Measurements from ENCODE around the gene TMEM131L.

Gene TMEM131L

DNA sequence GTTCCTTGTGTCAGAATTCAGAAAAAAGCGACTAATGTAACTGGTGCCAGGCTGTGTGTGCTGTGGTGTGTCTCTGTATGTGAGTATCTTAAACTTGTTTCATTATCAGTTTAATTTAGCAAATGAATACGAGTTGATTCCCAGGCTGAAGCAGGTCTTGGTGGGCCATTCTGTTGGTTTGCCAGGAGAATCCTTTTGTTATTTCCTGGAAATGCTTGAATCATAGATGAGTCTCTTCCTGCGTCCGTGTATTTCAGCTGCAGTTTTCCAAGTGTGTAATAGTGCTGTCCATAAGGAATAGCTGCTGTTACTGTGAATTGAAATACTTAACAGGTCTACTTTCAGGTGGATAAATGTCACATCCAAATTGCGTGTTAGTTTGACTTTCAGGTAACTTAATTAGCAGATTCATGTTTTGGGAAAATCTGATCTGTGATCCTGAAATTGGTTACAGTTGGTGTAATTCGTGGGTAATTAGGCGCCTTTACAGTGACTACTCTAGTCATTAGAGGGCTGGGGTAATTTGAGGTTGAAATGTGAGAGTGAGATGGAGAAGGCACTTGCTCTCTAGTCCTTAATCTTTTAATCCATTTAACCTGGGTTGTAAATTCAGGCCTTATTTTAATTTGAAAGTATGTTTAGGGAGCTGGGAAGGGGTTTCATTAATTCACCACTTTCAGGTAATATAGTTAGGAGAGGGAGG is 23.8 kb downstream of the TMEM131L start:
- no peak overlapping the region for H3K18ac ChIP-seq (ENCODE audit: low read depth in 1 of 2, low read length in 2 of 2)
- no peak overlapping the region for H3K27ac ChIP-seq (ENCODE audit: low read length, poor library complexity, severe bottlenecking)
- H3K4ac ChIP-seq (ENCODE audit: low read depth in 1 of 2, low read length in 2 of 2), result no peak overlapping the region
- no peaks in the 10 kb centered on the region for H3K36me3 ChIP-seq (ENCODE audit: control insufficient read depth in 1 of 2, insufficient read depth in 2 of 2, low read depth in 1 of 2, low read length in 2 of 2)
- H4K8ac ChIP-seq (ENCODE audit: low read length), result no peak overlapping the region
- H3K4me3 ChIP-seq (ENCODE audit: insufficient read depth in 1 of 2, low read depth in 1 of 2, low read length in 2 of 2), result no peak overlapping the region
- H2AFZ ChIP-seq (ENCODE audit: low read depth, low read length), result no peak overlapping the region
- H3K4me1 ChIP-seq (ENCODE audit: control insufficient read depth, insufficient read depth, low read depth, low read length), result peaks cover 26% of the 10 kb centered on the region
- no peak overlapping the region for H2BK5ac ChIP-seq (ENCODE audit: low read depth, low read length, poor library complexity, severe bottlenecking)
- no peaks in the 10 kb centered on the region for H3K27me3 ChIP-seq (ENCODE audit: control insufficient read depth in 1 of 2, insufficient read depth in 1 of 2, low read length in 2 of 2)
- no peak overlapping the region for H2BK120ac ChIP-seq (ENCODE audit: low read depth, low read length)
- no peak overlapping the region for H3K9ac ChIP-seq (ENCODE audit: low read length)
- H2BK15ac ChIP-seq (ENCODE audit: low read depth, poor library complexity, severe bottlenecking), result no peak overlapping the region
- H3K79me1 ChIP-seq (replicated peaks; ENCODE audit: low read length, poor library complexity, severe bottlenecking), result peaks cover 25% of the 10 kb centered on the region
- 75% methylated on average over 7 of the region's 7 CpGs for WGBS
- no peak overlapping the region for H3K23ac ChIP-seq (ENCODE audit: low read length in 2 of 2)
- no peak overlapping the region for H4K91ac ChIP-seq (ENCODE audit: low read length)
- no peak overlapping the region for H3K14ac ChIP-seq (ENCODE audit: low read length in 2 of 2)
- H2AK5ac ChIP-seq (ENCODE audit: low read length, severe bottlenecking), result no peak overlapping the region
- H3K9me3 ChIP-seq (ENCODE audit: control insufficient read depth, low read length), result no peaks in the 10 kb centered on the region
- DNase-seq, result no peak
- H2BK12ac ChIP-seq (ENCODE audit: low read length in 2 of 2), result no peak overlapping the region
- no peak overlapping the region for H3K4me2 ChIP-seq (ENCODE audit: low read length, poor library complexity, severe bottlenecking)

DNA sequence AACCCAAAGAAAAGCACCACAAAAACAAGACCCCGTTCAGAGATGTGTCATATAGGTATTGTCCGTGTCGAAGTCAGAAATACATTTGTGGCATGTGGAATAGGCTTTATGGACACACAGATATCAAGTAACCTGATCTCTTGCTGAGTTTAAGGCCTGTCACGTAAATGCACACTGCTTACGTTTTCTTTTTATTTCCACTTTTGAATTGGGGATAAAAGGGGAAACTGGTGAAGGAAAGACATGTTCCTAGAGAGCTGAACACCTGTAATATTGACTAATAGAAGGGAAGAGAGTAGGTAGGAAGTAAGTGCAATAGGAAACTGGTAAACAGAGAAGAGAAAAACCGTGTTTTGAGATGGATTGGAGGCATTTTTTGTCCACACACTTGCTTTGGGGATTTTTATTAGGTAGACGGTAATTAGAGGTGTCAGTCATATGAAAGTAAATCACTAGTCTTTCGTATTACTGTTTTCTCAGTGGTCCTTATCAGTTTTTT is 24.9 kb downstream of the TMEM131L start:
- no peak overlapping the region for H3K9ac ChIP-seq (ENCODE audit: low read length)
- no peak overlapping the region for H3K4me3 ChIP-seq (ENCODE audit: insufficient read depth in 1 of 2, low read depth in 1 of 2, low read length in 2 of 2)
- H3K4ac ChIP-seq (ENCODE audit: low read depth in 1 of 2, low read length in 2 of 2), result no peak overlapping the region
- no peak overlapping the region for H2AFZ ChIP-seq (ENCODE audit: low read depth, low read length)
- H2BK15ac ChIP-seq (ENCODE audit: low read depth, poor library complexity, severe bottlenecking), result no peak overlapping the region
- H3K79me1 ChIP-seq (replicated peaks; ENCODE audit: low read length, poor library complexity, severe bottlenecking), result peaks cover 28% of the 10 kb centered on the region
- H2BK120ac ChIP-seq (ENCODE audit: low read depth, low read length), result no peak overlapping the region
- no peak overlapping the region for H2AK5ac ChIP-seq (ENCODE audit: low read length, severe bottlenecking)
- no peaks in the 10 kb centered on the region for H3K27me3 ChIP-seq (ENCODE audit: control insufficient read depth in 1 of 2, insufficient read depth in 1 of 2, low read length in 2 of 2)
- no peak overlapping the region for H3K18ac ChIP-seq (ENCODE audit: low read depth in 1 of 2, low read length in 2 of 2)
- no peak overlapping the region for H3K23ac ChIP-seq (ENCODE audit: low read length in 2 of 2)
- H2BK12ac ChIP-seq (ENCODE audit: low read length in 2 of 2), result no peak overlapping the region
- DNase-seq, result no peak
- H4K8ac ChIP-seq (ENCODE audit: low read length), result no peak overlapping the region
- WGBS, result 96% methylated on average over 7 of the region's 8 CpGs
- H3K4me2 ChIP-seq (ENCODE audit: low read length, poor library complexity, severe bottlenecking), result no peak overlapping the region
- no peaks in the 10 kb centered on the region for H3K9me3 ChIP-seq (ENCODE audit: control insufficient read depth, low read length)
- no peaks in the 10 kb centered on the region for H3K36me3 ChIP-seq (ENCODE audit: control insufficient read depth in 1 of 2, insufficient read depth in 2 of 2, low read depth in 1 of 2, low read length in 2 of 2)
- H3K14ac ChIP-seq (ENCODE audit: low read length in 2 of 2), result no peak overlapping the region
- H3K27ac ChIP-seq (ENCODE audit: low read length, poor library complexity, severe bottlenecking), result no peak overlapping the region
- no peak overlapping the region for H2BK5ac ChIP-seq (ENCODE audit: low read depth, low read length, poor library complexity, severe bottlenecking)
- H3K4me1 ChIP-seq (ENCODE audit: control insufficient read depth, insufficient read depth, low read depth, low read length), result peaks cover 26% of the 10 kb centered on the region
- no peak overlapping the region for H4K91ac ChIP-seq (ENCODE audit: low read length)

DNA sequence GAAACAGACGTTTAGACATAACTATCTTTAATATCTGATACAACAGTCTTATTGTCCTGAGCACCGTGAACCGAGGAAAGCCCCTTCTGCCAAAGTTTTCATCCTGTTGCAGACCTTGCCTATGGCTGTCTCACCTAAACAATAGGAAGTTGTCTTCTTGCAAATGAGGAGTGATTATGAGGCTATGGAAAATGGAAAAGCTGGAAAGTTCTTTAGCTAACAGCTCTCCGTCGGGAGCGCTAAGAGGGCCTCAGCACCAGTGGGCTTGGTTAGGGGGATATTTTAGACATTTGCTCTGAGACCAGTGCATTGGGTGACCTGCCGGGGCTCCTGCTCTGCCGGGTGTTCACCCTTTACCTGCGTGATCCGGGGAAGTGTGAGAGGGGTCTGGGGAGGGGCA is 28.4 kb downstream of the TMEM131L start:
- 96% methylated on average over 10 of the region's 10 CpGs for WGBS
- Histone ChIP-seq H3K4me1 (ENCODE audit: control insufficient read depth, insufficient read depth, low read depth, low read length) (peaks cover 4% of the 10 kb centered on the region), H2BK5ac (ENCODE audit: low read depth, low read length, poor library complexity, severe bottlenecking) (no peak overlapping the region), H2AFZ (ENCODE audit: low read depth, low read length) (no peak overlapping the region), H3K27me3 (ENCODE audit: control insufficient read depth in 1 of 2, insufficient read depth in 1 of 2, low read length in 2 of 2) (no peaks in the 10 kb centered on the region), H2BK12ac (ENCODE audit: low read length in 2 of 2) (no peak overlapping the region), H3K4ac (ENCODE audit: low read depth in 1 of 2, low read length in 2 of 2) (no peak overlapping the region), H2BK15ac (ENCODE audit: low read depth, poor library complexity, severe bottlenecking) (no peak overlapping the region), H3K79me1 (replicated peaks; ENCODE audit: low read length, poor library complexity, severe bottlenecking) (peaks cover 25% of the 10 kb centered on the region), H3K36me3 (ENCODE audit: control insufficient read depth in 1 of 2, insufficient read depth in 2 of 2, low read depth in 1 of 2, low read length in 2 of 2) (no peaks in the 10 kb centered on the region), H3K9ac (ENCODE audit: low read length) (no peak overlapping the region), H3K4me3 (ENCODE audit: insufficient read depth in 1 of 2, low read depth in 1 of 2, low read length in 2 of 2) (no peak overlapping the region), H2BK120ac (ENCODE audit: low read depth, low read length) (no peak overlapping the region), H3K9me3 (ENCODE audit: control insufficient read depth, low read length) (no peaks in the 10 kb centered on the region), H2AK5ac (ENCODE audit: low read length, severe bottlenecking) (no peak overlapping the region), H4K91ac (ENCODE audit: low read length) (no peak overlapping the region), H4K8ac (ENCODE audit: low read length) (no peak overlapping the region), H3K14ac (ENCODE audit: low read length in 2 of 2) (no peak overlapping the region), H3K18ac (ENCODE audit: low read depth in 1 of 2, low read length in 2 of 2) (no peak overlapping the region), H3K23ac (ENCODE audit: low read length in 2 of 2) (no peak overlapping the region), H3K27ac (ENCODE audit: low read length, poor library complexity, severe bottlenecking) (no peak overlapping the region), H3K4me2 (ENCODE audit: low read length, poor library complexity, severe bottlenecking) (no peak overlapping the region)
- no peak for DNase-seq

GRCh38 chr4:153495480-153496193 is 29.5 kb downstream of the TMEM131L start:
- H3K4me2 ChIP-seq (ENCODE audit: low read length, poor library complexity, severe bottlenecking), result no peak overlapping the region
- H3K14ac ChIP-seq (ENCODE audit: low read length in 2 of 2), result no peak overlapping the region
- H3K79me1 ChIP-seq (replicated peaks; ENCODE audit: low read length, poor library complexity, severe bottlenecking), result peaks cover 27% of the 10 kb centered on the region
- WGBS, result 91% methylated on average over 8 of the region's 9 CpGs
- H2BK12ac ChIP-seq (ENCODE audit: low read length in 2 of 2), result no peak overlapping the region
- H3K4me1 ChIP-seq (ENCODE audit: control insufficient read depth, insufficient read depth, low read depth, low read length), result peaks cover 4% of the 10 kb centered on the region
- H3K9ac ChIP-seq (ENCODE audit: low read length), result no peak overlapping the region
- no peaks in the 10 kb centered on the region for H3K36me3 ChIP-seq (ENCODE audit: control insufficient read depth in 1 of 2, insufficient read depth in 2 of 2, low read depth in 1 of 2, low read length in 2 of 2)
- no peak overlapping the region for H3K18ac ChIP-seq (ENCODE audit: low read depth in 1 of 2, low read length in 2 of 2)
- H2BK120ac ChIP-seq (ENCODE audit: low read depth, low read length), result no peak overlapping the region
- H4K8ac ChIP-seq (ENCODE audit: low read length), result no peak overlapping the region
- H2AK5ac ChIP-seq (ENCODE audit: low read length, severe bottlenecking), result no peak overlapping the region
- no peak overlapping the region for H2BK15ac ChIP-seq (ENCODE audit: low read depth, poor library complexity, severe bottlenecking)
- H3K4me3 ChIP-seq (ENCODE audit: insufficient read depth in 1 of 2, low read depth in 1 of 2, low read length in 2 of 2), result no peak overlapping the region
- H2AFZ ChIP-seq (ENCODE audit: low read depth, low read length), result no peak overlapping the region
- H3K4ac ChIP-seq (ENCODE audit: low read depth in 1 of 2, low read length in 2 of 2), result no peak overlapping the region
- H4K91ac ChIP-seq (ENCODE audit: low read length), result no peak overlapping the region
- no peak for DNase-seq
- H3K27ac ChIP-seq (ENCODE audit: low read length, poor library complexity, severe bottlenecking), result no peak overlapping the region
- no peak overlapping the region for H2BK5ac ChIP-seq (ENCODE audit: low read depth, low read length, poor library complexity, severe bottlenecking)
- H3K9me3 ChIP-seq (ENCODE audit: control insufficient read depth, low read length), result no peaks in the 10 kb centered on the region
- no peak overlapping the region for H3K23ac ChIP-seq (ENCODE audit: low read length in 2 of 2)
- no peaks in the 10 kb centered on the region for H3K27me3 ChIP-seq (ENCODE audit: control insufficient read depth in 1 of 2, insufficient read depth in 1 of 2, low read length in 2 of 2)
